CD14-positive monocyte (primary cell): Measurements from ENCODE around the gene HP1BP3. TPM values are rescaled to one million over a fixed set of nuclear protein-coding genes. Genes with fewer than 3 reads are reported as not detected.

ENCODE experiments used
- DNase-seq, 3 donors: peaks; one replicate each; pipeline ENCODE4 v3.0.0-alpha.2; 2011 to 2022
- H2AFZ ChIP-seq: 2 replicates; pipeline ENCODE4 v1.6.0; 2012; ENCODE audit warnings: mild to moderate bottlenecking, low read depth, low read length, inconsistent platforms; ENCODE audit not compliant: insufficient read depth, poor library complexity, severe bottlenecking
- H3K27ac ChIP-seq, 2 donors: 1 replicate in 1 of 2; 2 replicates in 1 of 2; pipeline ENCODE4 v1.5.1; 2012 to 2013; ENCODE audit warnings: low read length in 2 of 2, control low read depth in 1 of 2, inconsistent platforms in 1 of 2, low read depth in 1 of 2, mild to moderate bottlenecking in 1 of 2
- H3K27me3 ChIP-seq, 2 donors: one replicate each; pipeline versions ENCODE4 v1.6.0 to v1.6.1; 2011 to 2013; ENCODE audit warnings: low read length in 2 of 2; ENCODE audit not compliant: control insufficient read depth in 2 of 2, insufficient read depth in 2 of 2
- H3K36me3 ChIP-seq, 2 donors: replicated peaks in 1 of 2; 1 replicate in 1 of 2; 2 replicates in 1 of 2; pipeline versions ENCODE4 v1.5.1 to v1.6.1; 2012 to 2013; ENCODE audit warnings: low read length in 2 of 2, control low read depth in 1 of 2, inconsistent platforms in 1 of 2, mild to moderate bottlenecking in 1 of 2; ENCODE audit not compliant: insufficient read depth in 2 of 2, control insufficient read depth in 1 of 2
- H3K4me1 ChIP-seq, 2 donors: 1 replicate in 1 of 2; 2 replicates in 1 of 2; pipeline versions ENCODE4 v1.5.1 to v1.6.1; 2012 to 2013; ENCODE audit warnings: low read length in 2 of 2, control low read depth in 1 of 2, inconsistent platforms in 1 of 2, mild to moderate bottlenecking in 1 of 2, moderate library complexity in 1 of 2; ENCODE audit not compliant: insufficient read depth in 2 of 2, control insufficient read depth in 1 of 2
- H3K4me2 ChIP-seq: replicated peaks from 2 replicates; pipeline ENCODE3; 2012; ENCODE audit warnings: low read length, moderate library complexity, mild to moderate bottlenecking; ENCODE audit not compliant: poor library complexity, severe bottlenecking; ENCODE audit errors: extremely low read depth
- H3K4me3 ChIP-seq, 3 experiments: fragments of 200-600 bp in 1 of 3; sonication (generic) in 1 of 3; replicated peaks in 1 of 3; 1 replicate in 2 of 3; 2 replicates in 1 of 3; pipeline ENCODE4 v1.5.1; 2011 to 2013; ENCODE audit warnings: low read length in 3 of 3, mild to moderate bottlenecking in 3 of 3, control low read depth in 2 of 3, low read depth in 2 of 3, inconsistent platforms in 1 of 3, moderate library complexity in 1 of 3
- H3K79me2 ChIP-seq: 2 replicates; pipeline ENCODE4 v1.6.0; 2012; ENCODE audit warnings: mild to moderate bottlenecking, control low read depth, inconsistent platforms, low read length, moderate library complexity; ENCODE audit not compliant: insufficient read depth
- H3K9ac ChIP-seq: 2 replicates; pipeline ENCODE4 v1.6.0; 2017; ENCODE audit warnings: low read length, mild to moderate bottlenecking; ENCODE audit not compliant: insufficient read depth, poor library complexity, severe bottlenecking
- H3K9me3 ChIP-seq, 2 donors: replicated peaks in 1 of 2; 1 replicate in 1 of 2; 2 replicates in 1 of 2; pipeline versions ENCODE4 v1.5.1 to v1.6.1; 2012 to 2013; ENCODE audit warnings: low read length in 2 of 2, control low read depth in 1 of 2; ENCODE audit not compliant: control insufficient read depth in 1 of 2, insufficient read depth in 1 of 2
- H4K20me1 ChIP-seq: 2 replicates; pipeline ENCODE4 v1.6.0; 2012; ENCODE audit warnings: mild to moderate bottlenecking, low read length, control low read depth, moderate library complexity; ENCODE audit not compliant: insufficient read depth
- H3K27ac Mint-ChIP-seq, 7 donors: one replicate each; pipeline ENCODE4 v1.8.0; 2020; ENCODE audit warnings: mild to moderate bottlenecking in 7 of 7, mixed read lengths in 7 of 7, moderate library complexity in 6 of 7, inconsistent platforms in 2 of 7
- H3K27me3 Mint-ChIP-seq, 3 donors: one replicate each; pipeline ENCODE4 v1.8.0; 2021 to 2022; ENCODE audit warnings: low read depth in 3 of 3, mild to moderate bottlenecking in 3 of 3, mixed read lengths in 3 of 3, moderate library complexity in 3 of 3, inconsistent platforms in 1 of 3
- H3K36me3 Mint-ChIP-seq, 2 donors: one replicate each; pipeline ENCODE4 v1.8.0; 2020; ENCODE audit warnings: mixed read lengths in 2 of 2, inconsistent platforms in 1 of 2, mild to moderate bottlenecking in 1 of 2
- H3K4me1 Mint-ChIP-seq: one replicate; pipeline ENCODE4 v1.8.0; 2020; ENCODE audit warnings: mild to moderate bottlenecking, mixed read lengths
- H3K4me3 Mint-ChIP-seq, 2 donors: one replicate each; pipeline ENCODE4 v1.8.0; 2020; ENCODE audit warnings: mild to moderate bottlenecking in 2 of 2, mixed read lengths in 2 of 2, moderate library complexity in 1 of 2
- H3K9me3 Mint-ChIP-seq, 7 donors: one replicate each; pipeline ENCODE4 v1.8.0; 2020 to 2022; ENCODE audit warnings: mixed read lengths in 7 of 7, mild to moderate bottlenecking in 6 of 7, moderate library complexity in 6 of 7, inconsistent platforms in 2 of 7
- CTCF ChIP-seq: fragments of 200-600 bp; IDR thresholded peaks from one replicate; pipeline ENCODE4 v1.8.0; 2022; ENCODE audit warnings: antibody characterized with exemption, mild to moderate bottlenecking
- WGBS: methylation state at CpG from one replicate; pipeline ENCODE4 v1.1.5; 2013; ENCODE audit warnings: missing lambda C conversion rate; ENCODE audit not compliant: insufficient coverage; 5-methylcytosine and 5-hydroxymethylcytosine counted together
- intact Hi-C, 2 donors: fragments of 100-400 bp; cut with micrococcal nuclease; formaldehyde crosslinking; loops; one replicate each; pipeline versions ENCODE4 v1.15.0 to v1.15.1; 2023
- polyA plus RNA-seq, 3 donors: library from polyadenylated mRNA; depleted of rRNA in 1 of 3; unstranded in 2 of 3; stranded (reverse) in 1 of 3; fragments of 300-500 nt in 2 of 3; fragments of >200 nt in 1 of 3; fragmentation: Illumina TruSeq in 2 of 3; gene quantifications; 1 replicate in 2 of 3; 2 replicates in 1 of 3; pipeline ENCODE4 v1.2.3, GENCODE V29; 2012 to 2021

HP1BP3 gene
- polyA plus RNA-seq, 3 donors: 121 to 137 (median 135) TPM

- no peak overlapping the region for H3K4me3 Mint-ChIP-seq
- H3K9me3 Mint-ChIP-seq: peaks cover 0 to 2% (median 0%) of the 10 kb centered on the region in 7 donors
- Histone ChIP-seq H2AFZ (no peak overlapping the region), H4K20me1 (no peaks in the 10 kb centered on the region), H3K4me3 (no peak overlapping the region), H3K79me2 (no peaks in the 10 kb centered on the region), H3K27me3 (no peaks in the 10 kb centered on the region), H3K4me1 (peaks cover 4 to 6% of the 10 kb centered on the region in 2 donors), H3K9ac (no peak overlapping the region), H3K27ac (no peak overlapping the region), H3K9me3 (no peaks in the 10 kb centered on the region), H3K4me2 (no peak overlapping the region), H3K36me3 (no peaks in the 10 kb centered on the region)
- peaks cover 5 to 11% (median 9%) of the 10 kb centered on the region in 3 donors for H3K27me3 Mint-ChIP-seq
- 4% methylated on average over 3 of the region's 5 CpGs for WGBS
- TF ChIP-seq CTCF: no peak
- intact Hi-C loops: no loop called here
- DNase-seq: no peak
- H3K27ac Mint-ChIP-seq: no peak overlapping the region
- peaks cover 5% of the 10 kb centered on the region for H3K4me1 Mint-ChIP-seq
- no peaks in the 10 kb centered on the region for H3K36me3 Mint-ChIP-seq
Observed at GRCh38 chr1:20706841-20707240, 80.3 kb downstream of the HP1BP3 start.

- Histone ChIP-seq H3K9ac (no peak overlapping the region), H3K4me3 (no peak overlapping the region), H3K9me3 (no peaks in the 10 kb centered on the region), H3K27ac (no peak overlapping the region), H3K36me3 (no peaks in the 10 kb centered on the region), H3K27me3 (no peaks in the 10 kb centered on the region), H4K20me1 (no peaks in the 10 kb centered on the region), H3K4me1 (no peaks in the 10 kb centered on the region), H2AFZ (no peak overlapping the region), H3K4me2 (no peak overlapping the region), H3K79me2 (no peaks in the 10 kb centered on the region)
- TF ChIP-seq CTCF: no peak
- H3K36me3 Mint-ChIP-seq: no peaks in the 10 kb centered on the region
- no peak overlapping the region for H3K4me3 Mint-ChIP-seq
- H3K27me3 Mint-ChIP-seq: peaks cover 9 to 11% (median 10%) of the 10 kb centered on the region in 3 donors
- 96% methylated on average over 13 of the region's 15 CpGs for WGBS
- H3K4me1 Mint-ChIP-seq: no peaks in the 10 kb centered on the region
- intact Hi-C loops: no loop called here
- H3K27ac Mint-ChIP-seq: no peak overlapping the region
- DNase-seq: no peak
- peaks cover 0 to 2% (median 0%) of the 10 kb centered on the region in 7 donors for H3K9me3 Mint-ChIP-seq
Observed at GRCh38 chr1:20705203-20705755, 81.8 kb downstream of the HP1BP3 start.
